ENCODE results near the gene CSNK1G3.

- TF ChIP-seq CTCF (IDR thresholded peaks at IDR 0.05) (no peak), POLR2A (IDR thresholded peaks at IDR 0.05) (peak in 1 of 2 donors; percentile 80), EP300 (IDR thresholded peaks at IDR 0.05) (no peak)
Observed at GRCh38 chr5:123511648-123512605, at the start of gene CSNK1G3.

Measured in suprapubic skin (tissue), 3 donors.